ENCODE results near the gene LURAP1L.

DNA sequence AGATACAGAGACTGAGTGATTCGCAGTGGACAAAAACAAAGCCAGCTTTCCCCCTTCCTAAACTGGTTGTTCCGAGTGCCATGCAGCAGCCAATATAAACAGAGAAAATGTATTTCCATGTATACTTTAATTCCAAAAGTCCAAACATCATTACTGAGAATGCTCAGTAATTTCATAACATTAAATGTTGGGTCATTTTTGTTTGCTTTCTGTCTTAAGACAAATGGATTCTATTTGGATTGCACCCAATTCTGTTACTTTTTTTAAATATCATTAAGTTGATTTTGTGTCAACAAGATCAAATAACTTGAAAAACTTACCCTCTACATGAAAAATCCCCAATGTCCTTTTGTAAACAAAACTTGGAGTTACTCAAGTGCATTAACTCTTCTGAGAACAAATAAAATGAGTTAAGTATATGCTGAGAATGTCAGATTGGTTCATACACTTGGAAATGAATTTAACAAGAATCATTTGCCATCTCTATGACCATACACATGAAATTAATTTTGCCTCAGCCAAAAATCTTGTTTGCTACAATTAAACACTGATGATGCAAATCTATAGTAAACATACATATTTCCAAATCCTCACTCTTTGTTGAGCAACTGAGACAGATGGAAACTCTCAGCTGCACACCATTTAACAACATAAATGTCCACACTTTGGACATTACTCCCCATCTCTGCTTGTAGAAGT is 19.4 kb downstream of the LURAP1L start:
- TF ChIP-seq, protein P1, sequence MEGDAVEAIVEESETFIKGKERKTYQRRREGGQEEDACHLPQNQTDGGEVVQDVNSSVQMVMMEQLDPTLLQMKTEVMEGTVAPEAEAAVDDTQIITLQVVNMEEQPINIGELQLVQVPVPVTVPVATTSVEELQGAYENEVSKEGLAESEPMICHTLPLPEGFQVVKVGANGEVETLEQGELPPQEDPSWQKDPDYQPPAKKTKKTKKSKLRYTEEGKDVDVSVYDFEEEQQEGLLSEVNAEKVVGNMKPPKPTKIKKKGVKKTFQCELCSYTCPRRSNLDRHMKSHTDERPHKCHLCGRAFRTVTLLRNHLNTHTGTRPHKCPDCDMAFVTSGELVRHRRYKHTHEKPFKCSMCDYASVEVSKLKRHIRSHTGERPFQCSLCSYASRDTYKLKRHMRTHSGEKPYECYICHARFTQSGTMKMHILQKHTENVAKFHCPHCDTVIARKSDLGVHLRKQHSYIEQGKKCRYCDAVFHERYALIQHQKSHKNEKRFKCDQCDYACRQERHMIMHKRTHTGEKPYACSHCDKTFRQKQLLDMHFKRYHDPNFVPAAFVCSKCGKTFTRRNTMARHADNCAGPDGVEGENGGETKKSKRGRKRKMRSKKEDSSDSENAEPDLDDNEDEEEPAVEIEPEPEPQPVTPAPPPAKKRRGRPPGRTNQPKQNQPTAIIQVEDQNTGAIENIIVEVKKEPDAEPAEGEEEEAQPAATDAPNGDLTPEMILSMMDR (IDR thresholded peaks at IDR 0.05), result no peak
- TF ChIP-seq POLR2A (IDR thresholded peaks at IDR 0.05; ENCODE audit: low read depth) (no peak), EP300 (IDR thresholded peaks at IDR 0.05) (no peak)
